T-helper 1 cell treated with Interleukin-12 subunit alpha and Interleukin-12 subunit beta and Interleukin-4 antibody, amounts not matched to agents 30 μg/mL and 1 μg/mL, for 36 hours (primary cell): ENCODE measurements around the gene FGF1.

Experiments used
- H3K27ac Mint-ChIP-seq: one replicate; pipeline ENCODE4 v1.8.0; 2021; ENCODE audit warnings: mild to moderate bottlenecking, mixed read lengths
- H3K27me3 Mint-ChIP-seq: one replicate; pipeline ENCODE4 v1.8.0; 2021; ENCODE audit warnings: low read depth, mixed read lengths
- H3K36me3 Mint-ChIP-seq: one replicate; pipeline ENCODE4 v1.8.0; 2021; ENCODE audit warnings: low read depth, mixed read lengths
- H3K4me1 Mint-ChIP-seq: one replicate; pipeline ENCODE4 v1.8.0; 2021; ENCODE audit warnings: low read depth, mixed read lengths
- H3K4me3 Mint-ChIP-seq: one replicate; pipeline ENCODE4 v1.8.0; 2021; ENCODE audit warnings: mild to moderate bottlenecking, moderate library complexity, mixed read lengths
- H3K9me3 Mint-ChIP-seq: one replicate; pipeline ENCODE4 v1.8.0; 2021; ENCODE audit warnings: mixed read lengths

The FGF1 gene

GRCh38 chr5:142686210-142686734 is 382 bp upstream of the FGF1 start:
- no peaks in the 10 kb centered on the region for H3K4me1 Mint-ChIP-seq
- no peaks in the 10 kb centered on the region for H3K9me3 Mint-ChIP-seq
- H3K4me3 Mint-ChIP-seq = no peak overlapping the region
- H3K36me3 Mint-ChIP-seq = no peaks in the 10 kb centered on the region
- peaks cover 8% of the 10 kb centered on the region for H3K27me3 Mint-ChIP-seq
- H3K27ac Mint-ChIP-seq = no peak overlapping the region

DNA sequence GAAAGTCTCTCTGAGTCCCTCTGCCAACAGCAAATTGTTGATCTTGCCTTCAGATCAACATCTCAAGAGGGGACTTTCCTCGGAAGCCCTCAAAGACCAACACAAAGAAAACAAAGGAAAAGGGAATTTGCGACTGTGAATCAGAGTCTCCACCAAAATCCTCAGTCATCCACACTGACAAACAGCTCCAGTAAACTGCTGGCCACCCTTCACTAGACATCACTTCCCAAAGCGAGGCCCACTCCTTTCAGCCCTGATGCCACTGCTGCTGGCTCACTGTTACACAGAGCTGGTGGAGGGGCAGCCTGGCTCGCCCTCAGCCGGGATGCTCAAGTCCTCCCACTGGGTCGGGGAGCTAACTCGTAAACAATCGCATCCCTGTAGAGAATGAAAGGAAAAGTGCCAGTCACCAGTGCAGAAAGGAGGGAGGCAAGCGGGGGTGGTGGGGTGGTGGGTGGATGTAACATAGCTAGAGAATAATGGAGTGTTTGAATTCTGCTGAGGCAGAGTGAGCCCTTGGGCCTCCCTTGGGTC is 1.3 kb downstream of the FGF1 start:
- H3K4me3 Mint-ChIP-seq = no peak overlapping the region
- no peak overlapping the region for H3K27ac Mint-ChIP-seq
- no peaks in the 10 kb centered on the region for H3K9me3 Mint-ChIP-seq
- no peaks in the 10 kb centered on the region for H3K36me3 Mint-ChIP-seq
- H3K27me3 Mint-ChIP-seq = no peaks in the 10 kb centered on the region
- H3K4me1 Mint-ChIP-seq = no peaks in the 10 kb centered on the region

GRCh38 chr5:142683881-142684505 is 1.9 kb downstream of the FGF1 start:
- Mint-ChIP-seq H3K4me3 (no peak overlapping the region), H3K27me3 (no peaks in the 10 kb centered on the region), H3K4me1 (no peaks in the 10 kb centered on the region), H3K27ac (no peak overlapping the region), H3K9me3 (no peaks in the 10 kb centered on the region), H3K36me3 (no peaks in the 10 kb centered on the region)

- Mint-ChIP-seq H3K36me3 (no peaks in the 10 kb centered on the region), H3K4me3 (no peak overlapping the region), H3K27me3 (no peaks in the 10 kb centered on the region), H3K9me3 (no peaks in the 10 kb centered on the region), H3K27ac (no peak overlapping the region), H3K4me1 (no peaks in the 10 kb centered on the region)
Measured at GRCh38 chr5:142683116-142683515, 2.8 kb downstream of the FGF1 start.

DNA sequence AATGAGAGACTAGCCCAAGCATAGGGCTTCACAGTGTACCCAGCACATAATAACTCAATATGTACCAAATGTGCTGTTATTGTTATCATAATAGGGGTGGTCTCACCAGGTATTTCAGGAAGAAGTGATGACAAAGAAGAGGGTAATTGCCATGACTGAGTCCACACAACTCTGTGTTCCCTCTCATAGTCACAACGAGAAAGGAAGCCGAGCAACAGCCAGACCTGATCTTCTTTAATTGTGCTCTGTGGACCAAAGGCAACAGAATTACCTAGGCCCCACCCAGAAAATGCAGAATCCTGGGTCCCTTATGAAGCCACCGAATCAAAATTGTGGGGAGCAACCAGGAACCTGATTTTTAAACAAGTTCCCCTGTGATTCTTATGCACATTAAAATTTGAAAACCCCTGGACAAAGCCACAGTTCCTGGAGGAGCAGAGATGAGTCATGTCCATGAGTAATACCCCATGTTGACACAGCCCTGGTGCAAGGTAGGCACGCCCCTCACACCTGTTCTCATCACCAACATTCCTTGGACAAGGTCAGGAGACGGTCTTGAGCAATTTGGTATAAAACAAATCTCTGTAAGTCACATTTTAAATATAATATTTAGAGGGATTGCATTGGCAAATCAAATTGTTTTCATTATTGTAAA is 5.2 kb downstream of the FGF1 start:
- Mint-ChIP-seq H3K27me3 (peaks cover 7% of the 10 kb centered on the region), H3K36me3 (no peaks in the 10 kb centered on the region), H3K4me1 (no peaks in the 10 kb centered on the region), H3K27ac (no peak overlapping the region), H3K4me3 (no peak overlapping the region), H3K9me3 (no peaks in the 10 kb centered on the region)

GRCh38 chr5:142679744-142680143 is 6.1 kb downstream of the FGF1 start:
- Mint-ChIP-seq H3K4me1 (no peaks in the 10 kb centered on the region), H3K27ac (no peak overlapping the region), H3K36me3 (no peaks in the 10 kb centered on the region), H3K4me3 (no peak overlapping the region), H3K9me3 (no peaks in the 10 kb centered on the region), H3K27me3 (peaks cover 7% of the 10 kb centered on the region)

DNA sequence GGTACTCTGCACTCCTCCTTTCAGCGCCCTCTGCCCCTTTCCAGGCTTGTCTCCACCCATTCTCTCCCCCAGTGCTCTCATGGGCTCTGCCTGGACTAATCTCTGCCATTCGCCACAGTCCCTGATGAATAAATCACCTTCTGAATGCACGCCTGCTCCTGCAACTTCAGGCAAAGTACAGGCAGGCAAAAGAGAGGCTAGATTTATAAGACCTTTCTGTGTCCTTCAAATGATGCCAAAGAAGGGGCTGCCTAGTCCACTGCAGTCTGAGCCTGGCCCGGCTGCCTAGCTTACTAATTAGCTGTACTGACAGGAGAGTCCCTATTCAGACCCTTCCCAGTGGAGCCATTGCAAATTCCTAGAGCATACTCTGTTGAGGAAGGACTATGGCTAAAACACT is 7.4 kb downstream of the FGF1 start:
- H3K9me3 Mint-ChIP-seq = no peaks in the 10 kb centered on the region
- no peaks in the 10 kb centered on the region for H3K4me1 Mint-ChIP-seq
- H3K36me3 Mint-ChIP-seq = no peaks in the 10 kb centered on the region
- H3K27ac Mint-ChIP-seq = no peak overlapping the region
- peaks cover 7% of the 10 kb centered on the region for H3K27me3 Mint-ChIP-seq
- H3K4me3 Mint-ChIP-seq = no peak overlapping the region

- Mint-ChIP-seq H3K9me3 (no peaks in the 10 kb centered on the region), H3K4me3 (no peak overlapping the region), H3K27ac (no peak overlapping the region), H3K36me3 (no peaks in the 10 kb centered on the region), H3K4me1 (no peaks in the 10 kb centered on the region), H3K27me3 (peaks cover 7% of the 10 kb centered on the region)
Measured at GRCh38 chr5:142677198-142677597, 8.7 kb downstream of the FGF1 start.

DNA sequence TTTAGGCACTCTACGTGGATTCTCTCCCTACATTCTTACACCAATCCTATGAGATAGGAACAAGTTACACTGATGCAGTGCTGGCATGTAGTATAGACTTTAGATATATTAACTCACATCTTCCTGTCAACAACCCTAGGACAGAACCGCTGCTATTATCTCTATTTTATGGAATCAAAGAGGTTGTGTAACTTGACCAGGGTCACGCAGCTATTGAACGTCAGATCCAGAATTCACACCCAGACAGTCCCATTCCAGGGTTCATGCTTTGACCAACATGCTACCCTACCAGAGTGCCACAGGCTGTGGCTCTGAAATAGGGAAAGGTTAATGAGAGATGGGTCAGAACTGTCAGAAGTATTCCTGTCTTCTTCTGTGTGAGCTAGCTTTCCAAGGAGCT is 9.6 kb downstream of the FGF1 start:
- H3K27ac Mint-ChIP-seq = no peak overlapping the region
- no peak overlapping the region for H3K4me3 Mint-ChIP-seq
- no peaks in the 10 kb centered on the region for H3K4me1 Mint-ChIP-seq
- H3K27me3 Mint-ChIP-seq = peaks cover 7% of the 10 kb centered on the region
- H3K36me3 Mint-ChIP-seq = no peaks in the 10 kb centered on the region
- no peaks in the 10 kb centered on the region for H3K9me3 Mint-ChIP-seq

- Mint-ChIP-seq H3K36me3 (no peaks in the 10 kb centered on the region), H3K9me3 (no peaks in the 10 kb centered on the region), H3K27me3 (peaks cover 7% of the 10 kb centered on the region), H3K4me3 (no peak overlapping the region), H3K27ac (no peak overlapping the region), H3K4me1 (no peaks in the 10 kb centered on the region)
Measured at GRCh38 chr5:142674531-142675469, 11.1 kb downstream of the FGF1 start.

DNA sequence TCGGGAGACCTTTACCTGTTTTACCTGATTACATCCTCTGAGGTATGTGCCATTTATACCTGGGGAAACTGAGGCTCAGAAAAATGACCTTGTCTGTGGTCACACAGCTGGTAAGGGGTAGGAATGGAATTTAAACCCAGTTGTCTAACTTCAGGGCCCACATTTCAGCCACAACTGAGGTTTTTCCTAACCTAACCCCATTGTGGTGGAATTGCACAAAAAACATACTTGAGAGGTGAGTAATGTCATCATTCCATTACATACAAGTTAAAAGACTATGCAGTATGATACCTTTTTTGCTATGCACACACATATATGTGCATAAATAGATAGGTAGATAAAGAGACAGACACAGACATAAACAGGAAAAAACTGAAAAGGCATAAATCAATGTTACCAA is 14.1 kb downstream of the FGF1 start:
- no peak overlapping the region for H3K4me3 Mint-ChIP-seq

DNA sequence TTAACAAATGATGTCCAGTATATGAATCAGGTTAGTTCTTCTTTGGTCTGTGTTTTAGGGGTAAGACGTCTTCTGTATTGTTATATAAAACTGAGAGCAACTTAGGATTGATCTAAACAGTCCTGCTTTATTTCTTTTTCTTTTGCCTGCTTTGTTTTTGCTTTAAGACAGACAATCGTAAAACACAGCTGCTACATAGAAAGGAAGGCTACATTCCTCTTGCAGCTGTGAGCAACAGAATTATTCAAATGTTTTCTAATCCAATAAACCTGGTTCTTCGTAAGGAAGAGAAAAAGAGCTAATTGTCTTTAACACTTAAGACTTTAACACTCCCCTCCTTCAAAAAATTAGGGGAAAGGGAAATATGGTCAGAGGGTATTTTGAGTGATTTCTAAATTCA is 14.6 kb downstream of the FGF1 start:
- H3K4me3 Mint-ChIP-seq = no peak overlapping the region
- no peaks in the 10 kb centered on the region for H3K9me3 Mint-ChIP-seq
- H3K27me3 Mint-ChIP-seq = no peaks in the 10 kb centered on the region
- no peak overlapping the region for H3K27ac Mint-ChIP-seq
- H3K4me1 Mint-ChIP-seq = no peaks in the 10 kb centered on the region
- H3K36me3 Mint-ChIP-seq = no peaks in the 10 kb centered on the region

More for the DNA sequence above, 14.1 kb downstream of the FGF1 start:
- no peaks in the 10 kb centered on the region for H3K4me1 Mint-ChIP-seq
- no peak overlapping the region for H3K27ac Mint-ChIP-seq
- no peaks in the 10 kb centered on the region for H3K36me3 Mint-ChIP-seq
- H3K27me3 Mint-ChIP-seq = peaks cover 4% of the 10 kb centered on the region
- no peaks in the 10 kb centered on the region for H3K9me3 Mint-ChIP-seq

DNA sequence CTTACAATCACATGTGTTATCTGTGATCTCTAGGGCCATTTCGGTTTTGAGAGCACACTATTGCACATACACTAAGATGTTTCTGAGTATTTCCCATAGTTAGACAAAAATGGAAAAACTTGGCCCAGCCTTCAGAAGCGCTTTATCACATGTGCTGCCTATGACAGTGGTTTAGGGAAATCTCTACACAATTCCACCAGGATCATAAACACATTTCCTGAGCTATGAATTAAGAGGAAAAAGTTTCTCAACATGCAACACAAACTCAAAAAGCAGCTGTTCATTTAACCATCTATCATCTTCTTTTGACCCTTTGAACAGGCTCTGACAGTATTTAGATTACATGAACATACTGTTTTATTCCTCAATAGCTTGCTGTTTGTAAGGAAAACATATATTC is 15.1 kb downstream of the FGF1 start:
- no peaks in the 10 kb centered on the region for H3K36me3 Mint-ChIP-seq
- no peaks in the 10 kb centered on the region for H3K27me3 Mint-ChIP-seq
- H3K27ac Mint-ChIP-seq = no peak overlapping the region
- no peak overlapping the region for H3K4me3 Mint-ChIP-seq
- H3K4me1 Mint-ChIP-seq = no peaks in the 10 kb centered on the region
- H3K9me3 Mint-ChIP-seq = no peaks in the 10 kb centered on the region

DNA sequence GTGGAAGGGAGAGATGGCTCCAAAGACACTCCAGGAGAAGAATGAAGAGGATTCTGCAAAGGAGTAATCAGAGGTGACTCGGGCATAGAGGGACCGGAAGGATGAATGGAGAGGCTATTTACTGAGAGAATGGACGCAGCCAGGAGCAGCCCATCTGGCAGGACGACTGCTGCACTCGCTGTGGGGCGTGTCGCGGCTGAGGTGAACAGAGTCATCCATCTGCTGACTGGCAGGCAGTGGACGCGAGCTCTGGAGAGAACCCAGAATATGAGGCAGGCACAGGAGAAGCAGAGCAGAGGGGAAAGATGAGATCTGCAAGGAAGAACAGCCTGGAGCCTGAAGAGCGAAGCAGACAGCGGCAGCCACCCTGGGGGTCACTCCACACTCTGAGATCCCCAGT is 16.4 kb downstream of the FGF1 start:
- Mint-ChIP-seq H3K36me3 (no peaks in the 10 kb centered on the region), H3K4me3 (no peak overlapping the region), H3K4me1 (no peaks in the 10 kb centered on the region), H3K27ac (no peak overlapping the region), H3K27me3 (no peaks in the 10 kb centered on the region), H3K9me3 (no peaks in the 10 kb centered on the region)
